ENCODE measurements around the gene EFCAB3. TPM values are rescaled to one million over a fixed set of nuclear protein-coding genes. Genes with fewer than 3 reads are reported as not detected.
"Not testable (repeated sequence)": the region's sequence is repeated elsewhere in the genome, so short reads cannot be mapped to it uniquely, and the experiment has no call there.

EFCAB3 gene
- polyA plus RNA-seq (2014; cell fraction: cytosol; rRNA removed): not detected in 2 replicates
- not detected in 2 replicates for polyA plus RNA-seq (2014; cell fraction: nucleus; rRNA removed)

DNA sequence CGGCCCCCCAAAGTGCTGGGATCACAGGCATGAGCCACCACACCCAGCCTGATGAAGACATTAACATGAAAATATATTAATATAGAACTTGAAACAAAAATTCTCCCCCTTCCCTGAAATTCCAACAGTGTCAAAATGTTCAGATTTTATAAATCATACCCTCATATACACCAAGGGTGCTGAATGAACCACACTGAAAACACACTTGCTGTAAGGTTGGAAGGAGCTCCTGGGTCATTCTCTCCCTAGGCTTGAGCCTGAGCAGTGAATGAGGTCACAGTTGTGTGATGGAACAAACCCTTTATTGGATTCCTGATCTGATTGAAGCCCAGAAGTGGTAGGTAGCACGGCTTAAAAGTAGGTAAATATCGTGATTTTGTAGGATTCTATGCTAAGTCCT is at the start of gene EFCAB3:
TSS of gene EFCAB3 (plus strand) at position 301 of the 400 bp plus-strand sequence. CDS start 2,427 bp downstream, outside the sequence.
- no peak for DNase-seq (ENCODE audit: low spot score)

DNA sequence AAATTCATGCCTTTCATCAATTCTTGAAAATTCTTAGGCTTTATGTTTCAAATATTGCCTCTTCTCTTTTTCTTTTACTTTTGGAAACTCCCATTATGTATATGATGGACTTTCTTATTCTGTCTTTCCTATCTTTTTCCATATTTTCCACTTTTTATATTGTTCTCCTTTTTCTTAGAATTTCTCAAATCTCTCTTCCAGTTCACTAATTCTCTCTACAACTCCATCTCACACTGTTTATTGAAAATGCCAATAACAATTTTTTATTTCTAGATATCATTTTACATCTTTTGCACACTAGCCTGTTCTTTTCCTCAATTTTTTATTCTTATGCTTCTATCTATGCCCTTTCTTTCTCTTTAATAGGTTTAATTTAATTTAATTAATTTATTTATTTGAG is 43.8 kb upstream of the EFCAB3 start:
- DNase-seq (ENCODE audit: low spot score): no peak

DNA sequence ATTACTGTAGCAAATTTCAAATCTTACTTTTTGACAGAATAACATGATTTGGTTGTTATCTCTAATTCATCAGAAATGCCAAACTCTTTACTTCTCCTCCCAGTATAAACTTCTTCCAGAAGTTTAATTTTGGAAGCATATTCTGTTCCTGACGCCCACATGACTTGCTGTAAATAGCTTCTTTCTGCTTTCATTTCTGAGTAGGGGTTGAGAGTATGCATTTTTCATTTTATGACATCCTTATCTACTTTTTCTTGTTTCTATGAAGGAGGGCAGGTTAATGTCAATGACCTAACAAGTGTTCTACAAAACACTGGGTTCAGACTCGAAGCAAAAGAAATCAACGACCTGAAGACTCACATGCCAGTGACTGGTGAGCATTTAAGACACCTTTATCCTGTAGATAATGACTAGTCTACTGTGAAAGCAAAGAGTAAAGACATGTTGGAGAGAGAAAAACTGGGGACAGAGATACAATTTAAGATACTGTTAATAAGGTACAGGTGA is 36.5 kb upstream of the EFCAB3 start:
- no peak for DNase-seq (ENCODE audit: low spot score)

GRCh38 chr17:62351176-62351575 is 29.2 kb upstream of the EFCAB3 start:
- no peak for DNase-seq (ENCODE audit: low spot score)

GRCh38 chr17:62366191-62366590 is 14.2 kb upstream of the EFCAB3 start:
- no peak for DNase-seq (ENCODE audit: low spot score)

- no peak for DNase-seq (ENCODE audit: low spot score)
Observed at GRCh38 chr17:62381561-62381960, 1.2 kb downstream of the EFCAB3 start.

- DNase-seq (ENCODE audit: low spot score): no peak
Observed at GRCh38 chr17:62388856-62389255, 8.5 kb downstream of the EFCAB3 start.

- DNase-seq (ENCODE audit: low spot score): no peak
Observed at GRCh38 chr17:62392908-62393307, 12.6 kb downstream of the EFCAB3 start.

DNA sequence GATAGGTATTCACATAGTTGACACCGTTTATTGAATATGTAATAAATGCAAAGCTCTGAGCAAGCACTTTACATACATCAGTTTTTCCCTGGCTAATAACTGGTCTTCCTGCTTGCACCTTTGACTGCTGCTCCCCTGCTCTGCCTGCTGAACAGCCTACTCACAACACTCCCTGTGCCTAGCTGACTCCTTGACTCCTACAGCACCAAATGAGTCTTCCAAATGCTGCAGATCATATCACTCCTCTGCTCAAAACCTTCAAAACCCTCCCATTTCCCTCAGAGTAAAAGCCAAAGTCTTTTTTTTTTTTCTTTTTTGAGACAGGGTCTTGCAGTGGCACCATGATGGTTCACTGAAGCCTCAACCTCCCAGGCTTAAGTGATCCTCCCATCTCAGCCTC is 18.5 kb downstream of the EFCAB3 start:
- DNase-seq (ENCODE audit: low spot score): no peak

DNA sequence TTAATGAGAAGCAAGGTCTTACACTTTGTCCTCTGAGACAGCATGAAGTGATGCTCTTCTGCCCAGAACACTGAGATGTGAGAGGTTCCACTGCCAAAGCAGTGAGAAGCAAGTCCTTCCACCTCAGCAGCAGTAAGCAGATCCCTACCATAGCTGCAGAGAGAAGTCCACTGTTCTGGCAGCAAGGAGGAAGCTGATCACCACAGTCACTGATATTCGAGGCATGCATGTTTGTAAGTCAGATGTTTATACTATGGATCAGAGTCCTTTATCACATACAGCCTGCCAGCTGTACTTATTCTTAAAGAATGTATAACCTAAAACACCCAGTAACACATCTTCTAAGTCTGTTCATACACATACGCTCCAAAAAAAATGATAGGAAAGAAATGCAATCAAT is 25.1 kb downstream of the EFCAB3 start:
- no peak for DNase-seq (ENCODE audit: low spot score)

GRCh38 chr17:62413090-62413489 is 32.7 kb downstream of the EFCAB3 start:
- not testable (repeated sequence) for DNase-seq (ENCODE audit: low spot score)

- peak; percentile 95 for DNase-seq (ENCODE audit: low spot score)
Observed at GRCh38 chr17:62423647-62424461, 43.5 kb downstream of the EFCAB3 start, which contains the start of gene METTL2A. Gene METTL2A (plus strand): TSS chr17:62423897. CDS start chr17:62423903, 6 bp downstream.

GRCh38 chr17:62426214-62426613 is 45.9 kb downstream of the EFCAB3 start:
- DNase-seq (ENCODE audit: low spot score): not testable (repeated sequence)

DNA sequence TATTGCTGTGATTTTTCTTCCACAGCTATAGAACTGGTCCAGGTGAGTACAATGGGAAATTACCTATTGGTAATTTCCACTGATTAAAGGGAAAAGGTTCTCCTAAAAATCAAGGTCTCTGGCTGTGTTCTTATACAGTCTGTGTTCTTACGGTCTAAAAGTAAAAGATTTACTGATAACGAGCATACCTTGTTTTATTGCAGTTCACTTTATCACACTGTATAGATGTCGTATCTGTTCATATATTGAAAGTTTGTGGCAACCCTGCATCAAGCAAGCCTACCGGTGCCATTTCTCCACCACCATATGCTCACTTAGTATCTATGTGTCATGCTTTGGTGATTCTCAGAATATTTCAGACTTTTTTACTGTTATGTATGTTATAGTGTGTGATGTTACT is 54.9 kb downstream of the EFCAB3 start:
- DNase-seq (ENCODE audit: low spot score): not testable (repeated sequence)

DNA sequence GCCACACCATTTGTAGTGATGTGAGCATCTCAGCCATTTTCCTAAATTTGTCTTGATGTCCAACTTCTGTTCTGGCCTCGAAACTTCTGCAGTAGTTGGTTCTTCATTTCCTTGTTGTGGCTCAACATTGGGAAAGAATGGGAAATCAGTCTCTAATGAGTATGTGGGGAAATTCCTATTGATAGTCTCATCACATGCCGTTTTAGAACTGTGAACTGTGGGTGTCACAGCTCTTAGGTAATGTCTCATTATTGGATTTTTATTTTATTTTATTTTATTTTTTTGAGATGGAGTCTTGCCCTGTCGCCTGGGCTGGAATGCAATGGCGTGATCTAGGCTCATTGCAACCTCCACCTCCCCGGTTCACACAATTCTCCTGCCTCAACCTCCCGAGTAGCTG is 60.8 kb downstream of the EFCAB3 start:
- not testable (repeated sequence) for DNase-seq (ENCODE audit: low spot score)

DNA sequence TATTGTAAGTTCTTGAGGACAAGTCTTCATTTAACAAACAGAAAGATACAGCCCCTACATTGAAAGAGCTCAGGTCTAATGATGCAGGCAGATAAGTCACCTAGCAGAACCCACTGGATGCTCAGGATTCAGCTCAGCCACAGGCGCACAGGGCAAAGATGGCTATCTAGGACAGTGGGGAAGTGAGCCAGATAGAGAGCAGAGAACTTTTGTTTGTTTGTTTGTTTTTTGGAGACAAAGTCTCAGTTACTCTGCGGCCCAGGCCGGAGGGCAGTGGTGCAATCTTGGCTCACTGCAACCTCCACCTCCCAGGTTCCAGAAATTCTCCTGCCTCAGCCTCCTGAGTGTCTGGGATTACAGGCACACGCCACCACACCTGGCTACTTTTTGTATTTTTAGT is 63.7 kb downstream of the EFCAB3 start:
- no peak for DNase-seq (ENCODE audit: low spot score)

- not testable (repeated sequence) for DNase-seq (ENCODE audit: low spot score)
Observed at GRCh38 chr17:62445791-62446190, 65.4 kb downstream of the EFCAB3 start.

DNA sequence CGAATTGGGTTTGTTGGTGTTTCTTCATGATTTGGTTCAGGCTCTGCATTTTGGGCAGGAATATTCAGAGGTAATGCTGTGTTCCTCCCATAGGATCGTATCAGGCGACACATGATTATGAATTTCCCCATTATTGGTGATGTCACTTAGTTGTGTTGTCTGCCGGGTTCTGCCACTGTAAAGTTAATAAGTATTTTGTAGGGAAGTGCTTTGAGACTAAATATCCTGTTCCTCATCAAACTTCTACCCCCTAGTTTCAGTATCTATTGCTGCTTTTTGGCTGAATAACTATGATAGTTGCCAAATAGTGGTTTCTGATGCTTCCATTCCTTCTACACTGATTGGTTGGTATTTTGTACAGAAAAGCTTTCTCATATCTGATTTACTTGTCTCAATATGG is 71.8 kb downstream of the EFCAB3 start:
- DNase-seq (ENCODE audit: low spot score): not testable (repeated sequence)

DNA sequence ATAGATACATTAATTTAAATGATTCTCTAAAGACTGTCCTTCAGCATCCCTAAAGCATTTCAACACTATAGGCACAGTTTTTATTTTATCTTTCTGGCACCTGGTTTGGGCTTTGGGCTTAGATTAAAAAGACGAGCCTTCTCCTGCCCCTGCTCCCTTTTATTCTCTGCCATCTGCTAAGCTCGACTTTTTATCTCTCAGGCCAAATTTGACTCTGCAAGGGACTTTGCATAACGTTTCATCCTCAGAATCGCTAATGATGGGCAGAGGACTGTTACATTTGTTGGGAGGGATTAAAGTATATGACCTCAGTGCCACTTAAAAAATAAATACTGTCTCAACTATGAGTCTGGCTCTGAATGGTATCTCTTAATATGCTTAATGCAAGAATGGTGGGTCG is 72.7 kb downstream of the EFCAB3 start:
- DNase-seq (ENCODE audit: low spot score): not testable (repeated sequence)

GRCh38 chr17:62453656-62454055 is 73.3 kb downstream of the EFCAB3 start:
- DNase-seq (ENCODE audit: low spot score): not testable (repeated sequence)

DNA sequence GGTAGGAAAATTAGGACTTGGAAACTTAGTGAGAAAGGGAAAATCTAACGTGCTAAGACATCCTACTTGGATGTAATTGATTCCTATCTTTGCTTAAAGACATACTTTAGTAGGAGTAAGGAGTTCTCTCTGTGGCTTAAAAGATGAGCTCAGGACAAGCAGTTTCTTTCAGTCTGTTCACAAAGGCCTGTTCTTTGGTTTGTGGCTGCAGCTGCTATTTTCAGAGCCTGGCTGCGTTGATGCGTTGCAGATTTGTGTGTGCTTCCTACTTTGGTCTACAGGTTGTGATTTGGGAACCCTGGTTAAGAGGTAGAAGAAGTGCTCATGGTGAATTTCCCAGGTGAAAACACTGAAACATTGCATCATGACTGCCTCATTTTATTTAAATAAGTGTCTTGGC is 73.8 kb downstream of the EFCAB3 start:
- not testable (repeated sequence) for DNase-seq (ENCODE audit: low spot score)

- no peak for DNase-seq (ENCODE audit: low spot score)
Observed at GRCh38 chr17:62456016-62456415, 75.7 kb downstream of the EFCAB3 start.

GRCh38 chr17:62458483-62458882 is 78.1 kb downstream of the EFCAB3 start:
- DNase-seq (ENCODE audit: low spot score): not testable (repeated sequence)

Measured in SK-N-DZ (cell line).